ENCODE results near the gene ZNF136. TPM values are rescaled to one million over a fixed set of nuclear protein-coding genes. Genes with fewer than 3 reads are reported as not detected.

ZNF136 gene
- total and polyA plus RNA-seq, 2 of the 13 experiments (the other 11 are each of a cell fraction or from before 2014, with no cell fraction given), result 2.5 to 10.2 TPM

DNA sequence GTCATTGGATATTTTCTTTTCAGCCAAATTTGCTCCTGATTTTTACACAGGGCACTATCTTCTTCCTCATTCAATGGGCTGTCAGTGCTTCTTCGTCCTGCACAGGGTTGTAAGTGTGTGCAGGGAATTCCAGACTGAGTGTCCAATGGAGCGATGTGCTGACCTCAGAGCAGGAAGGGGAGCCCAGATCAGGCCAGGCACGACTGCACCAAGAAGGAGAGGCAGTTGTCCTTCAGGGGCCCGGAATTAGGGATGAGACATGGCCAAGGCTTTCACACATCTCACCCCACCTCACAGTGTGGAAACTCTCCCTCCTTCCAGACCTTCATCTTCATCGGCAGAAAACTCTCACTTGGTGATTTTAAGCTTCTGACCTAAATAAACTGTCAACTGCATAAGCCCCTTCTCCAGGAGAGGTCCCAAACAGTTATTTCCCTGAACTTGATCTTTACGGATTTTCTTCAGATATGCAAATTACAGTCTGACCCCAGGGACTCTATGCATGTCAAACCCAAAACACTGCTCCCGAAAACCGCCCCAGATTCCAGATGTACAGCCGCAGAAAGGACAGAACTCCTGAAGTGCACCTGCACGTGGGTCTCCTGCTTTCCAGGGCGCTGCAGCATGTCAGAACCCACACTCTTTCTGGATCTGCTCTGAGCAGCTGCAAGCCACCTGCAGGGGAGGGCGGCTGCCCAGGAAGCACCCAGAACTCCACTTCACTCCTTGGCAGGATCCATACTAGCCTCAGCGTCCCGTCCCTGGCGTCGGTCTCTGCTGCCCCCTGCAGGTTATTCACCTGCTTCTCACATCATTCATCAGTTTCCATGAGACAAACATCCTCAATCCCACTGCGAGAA lies 22.1 kb upstream of the ZNF136 start:
- no peak overlapping the region for H2AFZ ChIP-seq (ENCODE audit: low read length)
- intact Hi-C loops (cut with micrococcal nuclease; ENCODE audit: unreplicated experiment), result loop anchor here (1.0 to 5.0 kb wide), 5 partner anchors 49 to 343 kb away; partner anchors contain the start of genes ZNF491 and ZNF763
- peak overlapping the region; percentile 64 for H3K9ac ChIP-seq (ENCODE audit: insufficient read depth, low read depth, low read length)
- TF ChIP-seq SNAPC2 (CRISPR knock-in tag; IDR thresholded peaks at IDR 0.05), result peak; percentile 54; the same call in 1 of the 2 replicates
- TF ChIP-seq, protein P1, sequence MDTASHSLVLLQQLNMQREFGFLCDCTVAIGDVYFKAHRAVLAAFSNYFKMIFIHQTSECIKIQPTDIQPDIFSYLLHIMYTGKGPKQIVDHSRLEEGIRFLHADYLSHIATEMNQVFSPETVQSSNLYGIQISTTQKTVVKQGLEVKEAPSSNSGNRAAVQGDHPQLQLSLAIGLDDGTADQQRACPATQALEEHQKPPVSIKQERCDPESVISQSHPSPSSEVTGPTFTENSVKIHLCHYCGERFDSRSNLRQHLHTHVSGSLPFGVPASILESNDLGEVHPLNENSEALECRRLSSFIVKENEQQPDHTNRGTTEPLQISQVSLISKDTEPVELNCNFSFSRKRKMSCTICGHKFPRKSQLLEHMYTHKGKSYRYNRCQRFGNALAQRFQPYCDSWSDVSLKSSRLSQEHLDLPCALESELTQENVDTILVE (CRISPR knock-in tag; IDR thresholded peaks at IDR 0.05), result peak; percentile 61; the same call in 1 of the 2 replicates
- TF ChIP-seq, protein P2, sequence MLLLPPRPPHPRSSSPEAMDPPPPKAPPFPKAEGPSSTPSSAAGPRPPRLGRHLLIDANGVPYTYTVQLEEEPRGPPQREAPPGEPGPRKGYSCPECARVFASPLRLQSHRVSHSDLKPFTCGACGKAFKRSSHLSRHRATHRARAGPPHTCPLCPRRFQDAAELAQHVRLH (CRISPR knock-in tag; IDR thresholded peaks at IDR 0.05; ENCODE audit: borderline replicate concordance, low read depth), result peak; percentile 36; the same call in 1 of the 2 replicates
- 0 out of 2 replicates have a peak, but pooled peaks have one; percentile 72 for TF ChIP-seq ZC3H13 (CRISPR knock-in tag; IDR thresholded peaks at IDR 0.05)
- no peak for TF ChIP-seq ZNF616 (CRISPR knock-in tag; IDR thresholded peaks at IDR 0.05; ENCODE audit: low read depth)
- TF ChIP-seq KDM5B (CRISPR knock-in tag; IDR thresholded peaks at IDR 0.05; ENCODE audit: borderline replicate concordance), result 0 out of 2 replicates have a peak, but pooled peaks have one; percentile 29
- 0 out of 2 replicates have a peak, but pooled peaks have one; percentile 32 for TF ChIP-seq FOXO1 (CRISPR knock-in tag; IDR thresholded peaks at IDR 0.05)
- no peak for TF ChIP-seq JUND (CRISPR knock-in tag; IDR thresholded peaks at IDR 0.05)
- TF ChIP-seq SP2 (CRISPR knock-in tag; IDR thresholded peaks at IDR 0.05), result no peak
- TF ChIP-seq, protein P3, sequence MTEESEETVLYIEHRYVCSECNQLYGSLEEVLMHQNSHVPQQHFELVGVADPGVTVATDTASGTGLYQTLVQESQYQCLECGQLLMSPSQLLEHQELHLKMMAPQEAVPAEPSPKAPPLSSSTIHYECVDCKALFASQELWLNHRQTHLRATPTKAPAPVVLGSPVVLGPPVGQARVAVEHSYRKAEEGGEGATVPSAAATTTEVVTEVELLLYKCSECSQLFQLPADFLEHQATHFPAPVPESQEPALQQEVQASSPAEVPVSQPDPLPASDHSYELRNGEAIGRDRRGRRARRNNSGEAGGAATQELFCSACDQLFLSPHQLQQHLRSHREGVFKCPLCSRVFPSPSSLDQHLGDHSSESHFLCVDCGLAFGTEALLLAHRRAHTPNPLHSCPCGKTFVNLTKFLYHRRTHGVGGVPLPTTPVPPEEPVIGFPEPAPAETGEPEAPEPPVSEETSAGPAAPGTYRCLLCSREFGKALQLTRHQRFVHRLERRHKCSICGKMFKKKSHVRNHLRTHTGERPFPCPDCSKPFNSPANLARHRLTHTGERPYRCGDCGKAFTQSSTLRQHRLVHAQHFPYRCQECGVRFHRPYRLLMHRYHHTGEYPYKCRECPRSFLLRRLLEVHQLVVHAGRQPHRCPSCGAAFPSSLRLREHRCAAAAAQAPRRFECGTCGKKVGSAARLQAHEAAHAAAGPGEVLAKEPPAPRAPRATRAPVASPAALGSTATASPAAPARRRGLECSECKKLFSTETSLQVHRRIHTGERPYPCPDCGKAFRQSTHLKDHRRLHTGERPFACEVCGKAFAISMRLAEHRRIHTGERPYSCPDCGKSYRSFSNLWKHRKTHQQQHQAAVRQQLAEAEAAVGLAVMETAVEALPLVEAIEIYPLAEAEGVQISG (CRISPR knock-in tag; IDR thresholded peaks at IDR 0.05), result 0 out of 2 replicates have a peak, but pooled peaks have one; percentile 30
- TF ChIP-seq, protein P4, sequence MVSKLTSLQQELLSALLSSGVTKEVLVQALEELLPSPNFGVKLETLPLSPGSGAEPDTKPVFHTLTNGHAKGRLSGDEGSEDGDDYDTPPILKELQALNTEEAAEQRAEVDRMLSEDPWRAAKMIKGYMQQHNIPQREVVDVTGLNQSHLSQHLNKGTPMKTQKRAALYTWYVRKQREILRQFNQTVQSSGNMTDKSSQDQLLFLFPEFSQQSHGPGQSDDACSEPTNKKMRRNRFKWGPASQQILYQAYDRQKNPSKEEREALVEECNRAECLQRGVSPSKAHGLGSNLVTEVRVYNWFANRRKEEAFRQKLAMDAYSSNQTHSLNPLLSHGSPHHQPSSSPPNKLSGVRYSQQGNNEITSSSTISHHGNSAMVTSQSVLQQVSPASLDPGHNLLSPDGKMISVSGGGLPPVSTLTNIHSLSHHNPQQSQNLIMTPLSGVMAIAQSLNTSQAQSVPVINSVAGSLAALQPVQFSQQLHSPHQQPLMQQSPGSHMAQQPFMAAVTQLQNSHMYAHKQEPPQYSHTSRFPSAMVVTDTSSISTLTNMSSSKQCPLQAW (CRISPR knock-in tag; IDR thresholded peaks at IDR 0.05), result peak; percentile 63; the same call in 1 of the 2 replicates
- peak; percentile 45 for TF ChIP-seq TEAD3 (CRISPR knock-in tag; optimal IDR thresholded peaks at IDR 0.05; ENCODE audit: borderline replicate concordance)
- TF ChIP-seq NFKB2 (CRISPR knock-in tag; IDR thresholded peaks at IDR 0.05; ENCODE audit: borderline replicate concordance), result peak; percentile 65; the same call in 1 of the 2 replicates
- peak; percentile 44; the same call in 1 of the 2 replicates for TF ChIP-seq GATAD1 (CRISPR knock-in tag; IDR thresholded peaks at IDR 0.05)
- TF ChIP-seq FOXA3 (CRISPR knock-in tag; IDR thresholded peaks at IDR 0.05), result 0 out of 2 replicates have a peak, but pooled peaks have one; percentile 6
- TF ChIP-seq HOXA3 (CRISPR knock-in tag; IDR thresholded peaks at IDR 0.05), result peak; percentile 25; the same call in 1 of the 2 replicates
- TF ChIP-seq ZNF775 (CRISPR knock-in tag; IDR thresholded peaks at IDR 0.05; ENCODE audit: borderline replicate concordance), result no peak

More for the DNA sequence above, 22.1 kb upstream of the ZNF136 start:
- H4K20me1 ChIP-seq (ENCODE audit: insufficient read depth, low read length), result no peaks in the 10 kb centered on the region
- H3K27ac ChIP-seq (ENCODE audit: extremely low read length, insufficient read depth, low read length), result peak overlapping the region; percentile 86
- 13% methylated on average over 17 of the region's 17 CpGs for WGBS (ENCODE audit: low lambda C conversion rate)
- H3K9me3 ChIP-seq (ENCODE audit: low read length), result no peaks in the 10 kb centered on the region
- CTCF ChIA-PET (ENCODE audit: low intra/inter-chr PET ratio, low total read pairs), result interaction anchor here (0.7 to 3.0 kb wide), 9 partner anchors 14 to 262 kb away, joined by 3 to 58 read pairs (median 6); partner anchors contain the start of genes ZNF700 and ZNF763
- H3K27me3 ChIP-seq (ENCODE audit: control insufficient read depth in 1 of 2, insufficient read depth in 2 of 2, low read length in 2 of 2), result no peaks in the 10 kb centered on the region; a peak in 1 of 5 replicates
- peaks cover 9 to 12% of the 10 kb centered on the region in 2 experiments; a peak in 4 of 5 replicates for H3K36me3 ChIP-seq (replicated peaks in 1 of 2; ENCODE audit: control insufficient read depth in 1 of 2, insufficient read depth in 2 of 2, low read length in 2 of 2)
- DNase-seq (ENCODE audit: low spot score) (peak; percentile 77), ATAC-seq (peak; percentile 82), FAIRE-seq (peak; percentile 77)
- POLR2A ChIA-PET, result interaction anchor here (0.8 to 2.7 kb wide), 16 partner anchors 14 to 470 kb away, joined by 3 to 24 read pairs (median 6); partner anchors contain the start of genes ZNF136, ZNF490, ZNF563 and ZNF625
- BruUV-seq (replicated peaks), result no TSS peak
- H3K4me3 ChIP-seq (replicated peaks in 1 of 3; ENCODE audit: insufficient read depth in 1 of 3, low read depth in 2 of 3, low read length in 3 of 3), result peak overlapping the region; percentile 85 to 96 (median 93)
- in situ Hi-C loops (cut with HindIII; ENCODE audit: extremely low pct_ligation_motif_present, low pct_unique_long_range_greater_than_20kb), result loop anchor here (5.0 kb wide), 3 partner anchors 48 to 258 kb away; no protein-coding TSS in a partner anchor
- peak overlapping the region; percentile 98 for H3K4me2 ChIP-seq (ENCODE audit: low read depth, low read length)
- H3K4me1 ChIP-seq (ENCODE audit: insufficient read depth, low read length), result peaks cover 23% of the 10 kb centered on the region
- H3K79me2 ChIP-seq (ENCODE audit: insufficient read depth, low read length), result peaks cover 17% of the 10 kb centered on the region

All from HepG2 (cell line).